ENCODE data around the gene UBASH3A.

Gene UBASH3A

DNA sequence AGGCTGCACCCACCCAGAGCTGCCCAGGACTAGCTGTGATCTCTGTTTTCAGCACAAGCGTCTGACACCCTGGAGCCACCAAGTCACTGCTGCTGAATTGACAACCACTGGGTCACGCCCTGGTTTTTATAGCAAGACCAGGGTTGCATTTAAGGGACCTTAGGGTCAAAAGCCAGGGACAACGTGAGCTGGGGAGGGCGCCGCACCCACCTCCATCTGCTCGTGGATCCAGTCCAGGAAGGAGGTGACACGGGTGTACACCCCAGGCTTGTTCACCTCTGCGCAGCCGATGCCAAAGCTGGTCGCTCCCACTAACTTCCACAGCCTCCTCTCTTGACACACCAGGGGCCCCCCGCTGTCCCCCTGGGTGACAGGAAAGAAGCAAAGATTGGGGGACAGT, 28.2 kb upstream of the UBASH3A start:
- TF ChIP-seq, protein P1, sequence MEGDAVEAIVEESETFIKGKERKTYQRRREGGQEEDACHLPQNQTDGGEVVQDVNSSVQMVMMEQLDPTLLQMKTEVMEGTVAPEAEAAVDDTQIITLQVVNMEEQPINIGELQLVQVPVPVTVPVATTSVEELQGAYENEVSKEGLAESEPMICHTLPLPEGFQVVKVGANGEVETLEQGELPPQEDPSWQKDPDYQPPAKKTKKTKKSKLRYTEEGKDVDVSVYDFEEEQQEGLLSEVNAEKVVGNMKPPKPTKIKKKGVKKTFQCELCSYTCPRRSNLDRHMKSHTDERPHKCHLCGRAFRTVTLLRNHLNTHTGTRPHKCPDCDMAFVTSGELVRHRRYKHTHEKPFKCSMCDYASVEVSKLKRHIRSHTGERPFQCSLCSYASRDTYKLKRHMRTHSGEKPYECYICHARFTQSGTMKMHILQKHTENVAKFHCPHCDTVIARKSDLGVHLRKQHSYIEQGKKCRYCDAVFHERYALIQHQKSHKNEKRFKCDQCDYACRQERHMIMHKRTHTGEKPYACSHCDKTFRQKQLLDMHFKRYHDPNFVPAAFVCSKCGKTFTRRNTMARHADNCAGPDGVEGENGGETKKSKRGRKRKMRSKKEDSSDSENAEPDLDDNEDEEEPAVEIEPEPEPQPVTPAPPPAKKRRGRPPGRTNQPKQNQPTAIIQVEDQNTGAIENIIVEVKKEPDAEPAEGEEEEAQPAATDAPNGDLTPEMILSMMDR (IDR thresholded peaks at IDR 0.05) = no peak

DNA sequence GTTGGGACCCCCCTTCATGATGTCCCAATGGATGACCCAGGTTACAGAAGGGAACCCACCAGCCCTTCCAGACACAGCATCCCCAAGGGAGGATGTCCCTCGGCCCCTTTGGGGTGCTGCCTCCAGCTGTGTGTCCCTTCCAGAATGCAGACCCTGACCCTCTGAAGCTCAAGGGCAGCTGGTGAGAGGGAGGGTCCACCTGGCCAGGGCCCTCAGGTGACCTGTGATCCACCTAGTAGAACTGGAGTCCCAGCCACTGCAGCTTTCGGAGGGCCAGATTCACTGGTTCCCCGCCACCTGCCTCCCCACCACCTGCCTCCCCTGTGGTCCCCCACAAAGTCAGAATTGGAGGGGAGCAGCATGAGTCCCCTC, 27.8 kb upstream of the UBASH3A start:
- TF ChIP-seq, protein P1 (IDR thresholded peaks at IDR 0.05) = no peak

DNA sequence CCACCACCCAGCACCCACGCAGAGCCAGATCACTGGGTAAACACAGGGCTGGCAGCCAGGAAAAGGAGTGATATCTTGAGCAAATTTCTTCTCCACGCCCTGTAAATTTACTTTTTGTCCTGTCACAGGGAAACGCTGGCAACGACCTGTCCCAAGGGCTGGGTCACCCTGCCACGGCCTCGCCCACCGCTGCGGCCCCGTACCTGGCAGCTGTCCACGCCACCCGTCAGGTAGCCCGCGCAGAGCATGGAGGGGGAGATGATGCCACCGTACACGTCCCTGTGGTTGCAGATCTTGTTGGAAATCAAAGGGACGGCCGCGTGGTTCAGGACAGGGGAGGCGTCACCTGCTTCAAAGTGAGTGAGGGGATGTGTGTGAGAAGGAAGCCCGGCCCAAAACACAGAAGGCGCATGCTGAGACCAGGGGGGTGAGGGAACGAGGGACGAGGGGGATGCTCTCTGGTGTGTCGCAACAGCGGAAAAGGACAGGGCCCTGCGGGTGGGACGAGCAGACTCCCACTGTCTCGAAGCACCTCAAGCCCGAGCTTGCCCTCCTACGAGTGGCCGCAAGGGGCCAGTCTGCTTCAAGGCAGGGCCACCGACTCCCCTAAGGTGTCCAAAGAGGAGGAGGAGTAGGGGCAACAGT, 27.2 kb upstream of the UBASH3A start:
- TF ChIP-seq, protein P1 (IDR thresholded peaks at IDR 0.05) = no peak

DNA sequence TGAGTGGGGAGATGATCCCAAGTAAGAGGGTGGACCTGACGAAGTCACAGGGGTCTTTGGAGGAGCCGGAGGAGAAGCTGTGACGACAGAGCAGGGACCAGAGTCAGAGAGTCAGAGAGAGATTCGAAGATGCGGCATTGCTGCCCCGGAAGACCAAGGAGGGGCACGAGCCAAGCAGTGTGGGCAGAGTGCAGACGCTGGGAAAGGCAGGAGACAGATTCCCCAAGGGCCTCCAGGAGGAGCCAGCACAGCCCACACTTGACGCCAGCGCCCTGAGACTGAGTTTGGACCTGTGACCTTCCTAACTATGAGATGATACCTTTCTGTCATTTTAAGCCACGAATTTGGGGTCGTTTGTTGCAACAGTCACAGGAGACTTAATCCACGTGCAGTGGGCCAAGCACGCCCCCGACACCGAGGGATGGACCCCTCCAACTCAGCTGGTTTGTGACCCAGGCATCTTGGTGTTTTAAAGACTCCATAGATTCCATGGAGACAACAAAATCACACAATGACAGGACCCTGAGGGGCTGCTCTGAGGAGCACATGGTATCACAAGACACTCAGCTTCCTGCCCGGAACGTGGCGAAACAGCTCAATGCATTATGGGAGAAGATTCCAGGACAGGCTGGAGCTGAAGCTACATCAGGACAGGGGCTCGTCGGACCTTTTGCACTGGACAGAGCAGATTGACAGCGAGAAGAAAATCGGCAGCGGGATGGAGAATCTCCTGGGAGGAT, 26.3 kb upstream of the UBASH3A start:
- TF ChIP-seq, protein P1 (IDR thresholded peaks at IDR 0.05) = no peak

DNA sequence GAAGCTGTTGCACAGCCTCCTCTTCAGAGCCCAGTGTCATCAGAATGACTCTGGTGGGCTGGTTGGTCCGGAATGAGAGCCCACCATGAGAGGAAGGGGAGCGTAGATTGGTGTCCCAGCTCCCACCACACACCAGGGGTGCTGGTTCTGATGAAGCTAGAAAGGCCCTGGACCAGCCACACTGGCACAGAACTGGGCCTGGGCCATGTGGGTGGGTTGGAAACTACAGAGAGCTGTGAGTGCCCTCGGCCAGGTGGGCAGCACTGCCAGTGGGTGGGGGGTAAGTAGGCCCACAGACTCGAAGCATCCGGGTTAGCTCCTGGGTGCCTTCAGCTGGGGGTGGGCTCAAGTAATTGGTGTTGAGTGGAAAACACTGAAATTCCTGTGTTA, 25.8 kb upstream of the UBASH3A start:
- TF ChIP-seq, protein P1 (IDR thresholded peaks at IDR 0.05) = no peak

DNA sequence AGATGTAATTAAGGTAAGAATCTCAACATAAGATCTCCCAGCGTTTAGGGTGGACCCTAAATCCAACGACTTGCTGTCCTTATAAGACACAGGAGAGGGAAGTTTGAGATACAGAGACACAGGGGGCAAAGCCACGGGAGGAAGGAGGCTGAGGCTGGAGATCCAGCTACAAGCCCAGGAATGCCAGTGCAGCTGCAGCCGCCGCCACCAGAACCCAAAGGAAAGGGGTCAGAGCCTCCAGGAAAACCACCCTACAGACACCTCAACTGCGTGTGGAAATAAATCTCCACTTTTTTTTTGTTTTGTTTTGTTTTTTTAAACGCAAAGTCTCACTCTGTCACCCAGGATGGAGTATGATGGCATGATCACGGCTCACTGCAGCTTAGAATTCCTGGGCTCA, 25.3 kb upstream of the UBASH3A start:
- TF ChIP-seq, protein P1 (IDR thresholded peaks at IDR 0.05) = no peak

DNA sequence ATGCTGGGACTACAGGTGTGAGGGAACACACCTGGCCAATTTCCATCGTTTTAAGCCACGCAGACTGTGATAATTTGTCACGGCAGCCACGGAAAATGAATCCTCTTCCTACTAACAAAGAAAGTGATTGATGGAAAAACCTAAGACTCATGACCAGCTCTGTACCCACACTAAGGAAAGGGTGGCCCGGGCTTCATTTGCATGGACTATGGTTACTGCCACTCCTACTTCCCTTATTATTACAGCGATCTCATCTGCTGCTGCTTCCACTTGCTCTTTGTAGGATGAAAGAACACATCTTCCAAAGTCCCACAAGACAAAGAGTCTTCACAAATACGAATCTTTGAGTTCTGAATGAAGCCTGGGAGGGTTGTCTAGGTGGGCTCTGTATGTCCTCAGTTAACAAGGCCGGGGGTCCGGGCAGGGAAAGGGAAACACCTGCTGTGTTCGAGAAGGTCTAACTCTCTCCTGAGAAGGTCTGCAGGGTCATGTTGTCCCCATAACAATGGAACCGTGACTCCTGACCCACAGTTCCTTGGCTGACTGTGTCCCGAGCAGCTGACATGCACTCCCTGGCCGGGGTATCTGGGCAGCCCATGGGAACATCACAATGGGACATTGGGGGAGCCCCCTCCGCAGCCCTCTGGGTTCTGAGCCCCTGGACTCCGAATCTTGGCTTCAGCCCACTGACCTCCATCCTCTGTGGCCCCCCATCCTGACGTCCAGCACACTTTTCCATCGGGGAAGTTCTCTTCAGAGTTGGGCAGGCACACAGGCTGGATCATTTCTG, 24.1 kb upstream of the UBASH3A start:
- TF ChIP-seq, protein P1 (IDR thresholded peaks at IDR 0.05) = no peak
